ENCODE results near the gene GLI3.

Gene GLI3

GRCh38 chr7:42123716-42124115, 113.3 kb downstream of the GLI3 start:
- no peak overlapping the region for H3K4me3 ChIP-seq (ENCODE audit: low read depth, low read length)
- no peak for DNase-seq (ENCODE audit: low read depth)

- DNase-seq (ENCODE audit: low read depth), result no peak
These were observed 116.8 kb downstream of the GLI3 start for GRCh38 chr7:42120191-42120590.

GRCh38 chr7:42117201-42117600, 119.8 kb downstream of the GLI3 start:
- H3K4me3 ChIP-seq (ENCODE audit: low read depth, low read length), result no peak overlapping the region
- DNase-seq (ENCODE audit: low read depth), result no peak

More at GRCh38 chr7:42120191-42120590, 116.8 kb downstream of the GLI3 start:
- H3K4me3 ChIP-seq (ENCODE audit: low read depth, low read length), result no peak overlapping the region

GRCh38 chr7:42115795-42116194, 121.2 kb downstream of the GLI3 start:
- DNase-seq (ENCODE audit: low read depth), result no peak
- H3K4me3 ChIP-seq (ENCODE audit: low read depth, low read length), result no peak overlapping the region

- no peak for DNase-seq (ENCODE audit: low read depth)
- no peak overlapping the region for H3K4me3 ChIP-seq (ENCODE audit: low read depth, low read length)
These were observed 126.7 kb downstream of the GLI3 start for GRCh38 chr7:42110333-42110732.

- no peak for DNase-seq (ENCODE audit: low read depth)
- H3K4me3 ChIP-seq (ENCODE audit: low read depth, low read length), result no peak overlapping the region
These were observed 128.0 kb downstream of the GLI3 start for GRCh38 chr7:42108803-42109528.

GRCh38 chr7:42107484-42108240, 129.3 kb downstream of the GLI3 start:
- no peak overlapping the region for H3K4me3 ChIP-seq (ENCODE audit: low read depth, low read length)
- DNase-seq (ENCODE audit: low read depth), result peak; percentile 39

- peak; percentile 39 for DNase-seq (ENCODE audit: low read depth)
These were observed 130.4 kb downstream of the GLI3 start for GRCh38 chr7:42106562-42106961.

GRCh38 chr7:42105554-42106358, 131.3 kb downstream of the GLI3 start:
- H3K4me3 ChIP-seq (ENCODE audit: low read depth, low read length), result no peak overlapping the region
- no peak for DNase-seq (ENCODE audit: low read depth)

More at GRCh38 chr7:42106562-42106961, 130.4 kb downstream of the GLI3 start:
- no peak overlapping the region for H3K4me3 ChIP-seq (ENCODE audit: low read depth, low read length)

- DNase-seq (ENCODE audit: low read depth), result no peak
- H3K4me3 ChIP-seq (ENCODE audit: low read depth, low read length), result no peak overlapping the region
These were observed 132.3 kb downstream of the GLI3 start for GRCh38 chr7:42104694-42105093.

- no peak overlapping the region for H3K4me3 ChIP-seq (ENCODE audit: low read depth, low read length)
- DNase-seq (ENCODE audit: low read depth), result no peak
These were observed 132.8 kb downstream of the GLI3 start for GRCh38 chr7:42104231-42104630.

GRCh38 chr7:42103456-42103855, 133.6 kb downstream of the GLI3 start:
- no peak overlapping the region for H3K4me3 ChIP-seq (ENCODE audit: low read depth, low read length)
- no peak for DNase-seq (ENCODE audit: low read depth)

GRCh38 chr7:42103020-42103419, 134.0 kb downstream of the GLI3 start:
- no peak overlapping the region for H3K4me3 ChIP-seq (ENCODE audit: low read depth, low read length)
- DNase-seq (ENCODE audit: low read depth), result no peak

- DNase-seq (ENCODE audit: low read depth), result peak; percentile 43
- no peak overlapping the region for H3K4me3 ChIP-seq (ENCODE audit: low read depth, low read length)
These were observed 134.7 kb downstream of the GLI3 start for GRCh38 chr7:42102301-42102700.

- DNase-seq (ENCODE audit: low read depth), result no peak
These were observed 136.9 kb downstream of the GLI3 start for GRCh38 chr7:42100156-42100508.

GRCh38 chr7:42099470-42100155, 137.4 kb downstream of the GLI3 start:
- H3K4me3 ChIP-seq (ENCODE audit: low read depth, low read length), result no peak overlapping the region
- no peak for DNase-seq (ENCODE audit: low read depth)

More at GRCh38 chr7:42100156-42100508, 136.9 kb downstream of the GLI3 start:
- H3K4me3 ChIP-seq (ENCODE audit: low read depth, low read length), result no peak overlapping the region

GRCh38 chr7:42099066-42099465, 137.9 kb downstream of the GLI3 start:
- DNase-seq (ENCODE audit: low read depth), result peak; percentile 41
- H3K4me3 ChIP-seq (ENCODE audit: low read depth, low read length), result no peak overlapping the region

GRCh38 chr7:42097752-42098151, 139.3 kb downstream of the GLI3 start:
- DNase-seq (ENCODE audit: low read depth), result peak; percentile 88
- H3K4me3 ChIP-seq (ENCODE audit: low read depth, low read length), result no peak overlapping the region

- DNase-seq (ENCODE audit: low read depth), result no peak
- no peak overlapping the region for H3K4me3 ChIP-seq (ENCODE audit: low read depth, low read length)
These were observed 140.1 kb downstream of the GLI3 start for GRCh38 chr7:42096681-42097561.
